SU-DHL-6 (cell line): ENCODE data around the gene KLK10.

Source experiments
- H2AFZ ChIP-seq: fragments of 200-600 bp; sonication (generic); 2 replicates; pipeline ENCODE4 v1.6.1; 2014; ENCODE audit warnings: low read depth, mild to moderate bottlenecking, moderate library complexity, mixed read lengths, antibody characterized with exemption, low read length; ENCODE audit not compliant: severe bottlenecking
- H3F3A ChIP-seq: fragments of 200-600 bp; shearing (Covaris generic); 2 replicates; pipeline ENCODE4 v1.6.0; 2016; ENCODE audit warnings: antibody characterized with exemption, mild to moderate bottlenecking; ENCODE audit not compliant: insufficient read depth
- H3K27ac ChIP-seq: fragments of 200-600 bp; sonication (generic); 2 replicates; pipeline ENCODE4 v1.5.1; 2016; ENCODE audit warnings: low read depth, mild to moderate bottlenecking, low read length, moderate library complexity, mixed read lengths
- H3K27me3 ChIP-seq: fragments of 200-600 bp; sonication (generic), shearing (Covaris generic); 2 replicates; pipeline ENCODE4 v1.6.0; 2014; ENCODE audit warnings: mild to moderate bottlenecking, low read length
- H3K36me3 ChIP-seq: fragments of 200-600 bp; sonication (generic); 2 replicates; pipeline ENCODE4 v1.6.1; 2014; ENCODE audit warnings: mild to moderate bottlenecking, low read length, mixed read lengths
- H3K4me2 ChIP-seq: fragments of 300-600, 200-600 bp; shearing (Covaris generic), sonication (generic); 2 replicates; pipeline ENCODE4 v1.6.0; 2014; ENCODE audit warnings: low read length, low read depth, mild to moderate bottlenecking; ENCODE audit not compliant: poor library complexity, severe bottlenecking
- H3K4me3 ChIP-seq: fragments of 200-600 bp; sonication (generic); 2 replicates; pipeline ENCODE4 v1.5.1; 2014; ENCODE audit warnings: antibody characterized with exemption, low read length, mild to moderate bottlenecking, mixed read lengths; ENCODE audit not compliant: insufficient read depth, poor library complexity, severe bottlenecking
- H3K79me2 ChIP-seq: fragments of 200-600 bp; sonication (generic); 2 replicates; pipeline ENCODE4 v1.6.1; 2014; ENCODE audit warnings: mild to moderate bottlenecking, low read length, moderate library complexity; ENCODE audit not compliant: insufficient read depth
- H3K9ac ChIP-seq: fragments of 200-600 bp; sonication (generic); 2 replicates; pipeline ENCODE4 v1.7.0; 2014; ENCODE audit warnings: mild to moderate bottlenecking, low read length
- H3K9me2 ChIP-seq: fragments of 200-600 bp; sonication (generic); replicated peaks from 2 replicates; pipeline ENCODE4 v1.6.1; 2014; ENCODE audit warnings: low read length; ENCODE audit not compliant: insufficient read depth
- H3K9me3 ChIP-seq: fragments of 200-600 bp; sonication (generic); 2 replicates; pipeline ENCODE4 v1.6.1; 2014; ENCODE audit warnings: low read length, mixed read lengths; ENCODE audit not compliant: insufficient read depth
- H4K20me1 ChIP-seq: fragments of 200-600 bp; sonication (generic); 2 replicates; pipeline ENCODE4 v1.6.1; 2014; ENCODE audit warnings: low read depth, mild to moderate bottlenecking, antibody characterized with exemption, low read length, moderate library complexity, mixed read lengths
- CTCF ChIP-seq: fragments of 200-600 bp; sonication (generic); IDR thresholded peaks from one replicate; pipeline ENCODE4 v1.5.1; 2017; ENCODE audit warnings: antibody characterized with exemption, mild to moderate bottlenecking, low read length, moderate library complexity; ENCODE audit not compliant: insufficient read depth, poor library complexity, severe bottlenecking
- EZH2phosphoT487 ChIP-seq: fragments of 200-600 bp; sonication (generic), shearing (Covaris generic); conservative IDR thresholded peaks from 2 replicates; pipeline ENCODE4 v1.6.1; 2018; ENCODE audit warnings: mild to moderate bottlenecking, antibody characterized with exemption, low read length, moderate library complexity, mixed read lengths

Gene KLK10

GRCh38 chr19:51000981-51001380 lies 18.5 kb downstream of the KLK10 start:
- Histone ChIP-seq H3K36me3 (no peaks in the 10 kb centered on the region), H2AFZ (no peak overlapping the region), H3K9ac (no peak overlapping the region), H3K79me2 (no peaks in the 10 kb centered on the region), H3K27ac (no peak overlapping the region), H3K9me2 (no peaks in the 10 kb centered on the region), H3K4me2 (no peak overlapping the region), H3K4me3 (no peak overlapping the region), H4K20me1 (no peaks in the 10 kb centered on the region), H3K9me3 (no peaks in the 10 kb centered on the region), H3K27me3 (no peaks in the 10 kb centered on the region; the same call in 1 of the 2 replicates), H3F3A (no peaks in the 10 kb centered on the region)
- TF ChIP-seq CTCF (no peak), EZH2phosphoT487 (no peak)

DNA sequence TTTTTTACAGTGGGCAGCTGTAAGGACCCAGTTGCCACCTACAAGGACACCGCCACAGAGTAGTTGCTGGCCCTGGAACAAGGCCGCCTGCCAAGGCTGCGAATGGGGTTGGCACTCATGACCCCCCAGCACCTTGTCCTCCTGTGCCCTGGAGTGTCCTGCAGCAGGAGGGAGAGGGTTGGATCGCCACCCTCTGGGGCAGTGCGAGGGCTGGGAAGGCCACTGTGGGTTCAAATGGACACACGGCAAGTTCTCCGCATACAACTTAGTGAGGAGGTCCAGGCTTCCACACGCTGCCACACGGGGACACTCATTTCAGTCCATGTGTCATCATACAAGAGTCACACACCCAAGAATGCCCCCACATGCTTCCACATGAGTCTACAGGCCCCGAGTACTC lies 19.1 kb downstream of the KLK10 start:
- H2AFZ ChIP-seq, result no peak overlapping the region
- no peak for TF ChIP-seq CTCF
- TF ChIP-seq EZH2phosphoT487, result no peak
- no peak overlapping the region for H3K4me2 ChIP-seq
- H3K36me3 ChIP-seq, result no peaks in the 10 kb centered on the region
- no peaks in the 10 kb centered on the region for H4K20me1 ChIP-seq
- no peaks in the 10 kb centered on the region for H3F3A ChIP-seq
- no peaks in the 10 kb centered on the region for H3K9me2 ChIP-seq
- H3K27me3 ChIP-seq, result no peaks in the 10 kb centered on the region; the same call in 1 of the 2 replicates
- H3K9ac ChIP-seq, result no peak overlapping the region
- H3K9me3 ChIP-seq, result no peaks in the 10 kb centered on the region
- no peak overlapping the region for H3K4me3 ChIP-seq
- H3K79me2 ChIP-seq, result no peaks in the 10 kb centered on the region
- H3K27ac ChIP-seq, result no peak overlapping the region

DNA sequence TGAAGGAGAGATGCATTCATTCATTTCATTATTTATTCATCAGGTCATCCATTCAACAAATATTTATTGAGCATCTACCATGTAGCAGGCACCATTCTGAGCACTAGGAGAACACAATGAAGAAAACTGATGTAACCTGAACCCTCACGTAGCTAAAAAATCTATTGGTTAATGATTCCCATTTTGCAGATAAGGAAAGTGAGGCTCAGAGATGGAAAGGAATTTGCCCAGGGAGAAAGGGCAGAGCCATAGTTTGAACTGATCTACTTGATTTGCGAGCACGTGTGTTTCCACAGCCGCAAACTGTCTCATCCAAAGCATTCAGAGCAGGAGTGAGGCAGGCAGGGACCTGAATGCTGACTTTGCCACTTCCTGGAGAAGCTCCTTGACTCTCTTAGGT lies 20.8 kb downstream of the KLK10 start:
- Histone ChIP-seq H3K4me2 (no peak overlapping the region), H4K20me1 (no peaks in the 10 kb centered on the region), H3K9me2 (no peaks in the 10 kb centered on the region), H3K27ac (no peak overlapping the region), H2AFZ (no peak overlapping the region), H3K9ac (no peak overlapping the region), H3K27me3 (no peaks in the 10 kb centered on the region; the same call in 1 of the 2 replicates), H3K36me3 (no peaks in the 10 kb centered on the region), H3K79me2 (no peaks in the 10 kb centered on the region), H3F3A (no peaks in the 10 kb centered on the region), H3K9me3 (0 out of 2 replicates have a peak, but pooled peaks cover 5% of the 10 kb centered on the region), H3K4me3 (no peak overlapping the region)
- TF ChIP-seq CTCF (no peak), EZH2phosphoT487 (no peak)
